Measurements from ENCODE around the gene SFXN3. TPM values are rescaled to one million over a fixed set of nuclear protein-coding genes. Genes with fewer than 3 reads are reported as not detected.

Gene SFXN3
- total RNA-seq, 1 donor from 2014 or later, result 5.2 TPM

- Mint-ChIP-seq H3K27me3 (ENCODE audit: unreplicated experiment) (peaks cover 31% of the 10 kb centered on the region), H3K4me1 (ENCODE audit: low read depth, unreplicated experiment) (peaks cover 27% of the 10 kb centered on the region), H3K36me3 (ENCODE audit: unreplicated experiment) (no peaks in the 10 kb centered on the region), H3K27ac (ENCODE audit: unreplicated experiment) (no peak overlapping the region), H3K4me3 (ENCODE audit: unreplicated experiment) (peak overlapping the region; percentile 71), H3K9me3 (ENCODE audit: unreplicated experiment) (peaks cover 7% of the 10 kb centered on the region)
- DNase-seq, result peak; percentile 46
- no peak for TF ChIP-seq CTCF (IDR thresholded peaks at IDR 0.05; ENCODE audit: partially characterized antibody, unreplicated experiment)
Observed at GRCh38 chr10:101046332-101047238, 15.6 kb downstream of the SFXN3 start.

DNA sequence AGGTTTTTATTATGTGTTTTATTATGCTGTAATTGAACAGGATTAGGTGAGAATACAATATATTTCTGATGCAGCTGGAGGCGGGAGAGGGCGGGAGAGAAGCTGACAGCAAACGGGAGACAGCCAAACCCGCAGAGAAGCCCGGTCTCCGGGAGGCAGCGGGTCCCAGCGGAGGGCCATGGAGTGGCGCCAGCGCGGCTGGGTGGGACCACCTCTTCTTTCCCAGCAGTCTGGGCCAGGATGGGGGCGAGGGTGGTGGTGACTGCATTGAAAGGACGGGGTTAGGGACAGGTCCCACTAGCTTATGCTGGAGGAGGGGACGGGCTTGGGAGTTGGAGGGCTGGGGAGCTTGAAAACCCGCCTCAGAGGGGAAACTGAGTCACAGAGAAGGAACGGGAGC is 16.2 kb downstream of the SFXN3 start:
- no peak for TF ChIP-seq CTCF (IDR thresholded peaks at IDR 0.05; ENCODE audit: partially characterized antibody, unreplicated experiment)
- Mint-ChIP-seq H3K27me3 (ENCODE audit: unreplicated experiment) (peaks cover 31% of the 10 kb centered on the region), H3K9me3 (ENCODE audit: unreplicated experiment) (peaks cover 7% of the 10 kb centered on the region), H3K27ac (ENCODE audit: unreplicated experiment) (no peak overlapping the region), H3K36me3 (ENCODE audit: unreplicated experiment) (no peaks in the 10 kb centered on the region), H3K4me3 (ENCODE audit: unreplicated experiment) (peak overlapping the region; percentile 71), H3K4me1 (ENCODE audit: low read depth, unreplicated experiment) (peaks cover 26% of the 10 kb centered on the region)
- peak; percentile 46 for DNase-seq

- peaks cover 31% of the 10 kb centered on the region for H3K27me3 Mint-ChIP-seq (ENCODE audit: unreplicated experiment)
- H3K36me3 Mint-ChIP-seq (ENCODE audit: unreplicated experiment), result no peaks in the 10 kb centered on the region
- H3K4me3 Mint-ChIP-seq (ENCODE audit: unreplicated experiment), result peak overlapping the region; percentile 73
- no peak for DNase-seq
- no peak overlapping the region for H3K27ac Mint-ChIP-seq (ENCODE audit: unreplicated experiment)
- H3K4me1 Mint-ChIP-seq (ENCODE audit: low read depth, unreplicated experiment), result peaks cover 22% of the 10 kb centered on the region
- TF ChIP-seq CTCF (IDR thresholded peaks at IDR 0.05; ENCODE audit: partially characterized antibody, unreplicated experiment), result no peak
- peaks cover 5% of the 10 kb centered on the region for H3K9me3 Mint-ChIP-seq (ENCODE audit: unreplicated experiment)
Observed at GRCh38 chr10:101047961-101048892, 17.2 kb downstream of the SFXN3 start.

GRCh38 chr10:101050208-101051069 is 19.4 kb downstream of the SFXN3 start:
- peak; percentile 87 for DNase-seq
- TF ChIP-seq CTCF (IDR thresholded peaks at IDR 0.05; ENCODE audit: partially characterized antibody, unreplicated experiment), result peak; percentile 92
- Mint-ChIP-seq H3K4me3 (ENCODE audit: unreplicated experiment) (peak overlapping the region; percentile 72), H3K27ac (ENCODE audit: unreplicated experiment) (no peak overlapping the region), H3K4me1 (ENCODE audit: low read depth, unreplicated experiment) (peaks cover 17% of the 10 kb centered on the region), H3K36me3 (ENCODE audit: unreplicated experiment) (no peaks in the 10 kb centered on the region), H3K9me3 (ENCODE audit: unreplicated experiment) (peaks cover 5% of the 10 kb centered on the region), H3K27me3 (ENCODE audit: unreplicated experiment) (peaks cover 30% of the 10 kb centered on the region)

Data from glutamatergic neuron (in vitro differentiated cells).